ENCODE data around the gene DCAF4.

DNA sequence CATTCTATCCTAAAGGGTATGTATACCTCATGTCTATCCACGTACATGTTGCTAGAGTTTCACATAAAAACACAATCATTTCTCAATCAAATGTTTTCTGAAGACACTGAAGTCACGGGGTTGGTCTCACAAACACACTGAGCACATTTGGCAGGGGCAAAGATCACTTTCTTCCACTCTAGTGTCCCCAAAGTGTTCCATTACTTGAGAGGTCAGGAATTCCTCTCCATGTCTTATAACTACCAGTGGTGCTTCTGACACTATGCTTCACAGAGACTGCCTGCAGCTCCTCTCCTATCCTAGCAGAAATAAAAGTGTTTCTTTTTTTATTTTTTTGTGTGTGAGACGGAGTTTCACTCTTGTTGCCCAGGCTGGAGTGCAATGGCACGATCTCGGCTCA lies 81.6 kb downstream of the DCAF4 start:
- TF ChIP-seq CTCF (conservative IDR thresholded peaks at IDR 0.05) (no peak), ZFX (IDR thresholded peaks at IDR 0.05) (no peak)
